HEK293 (cell line): Measurements from ENCODE around the gene LDLRAD4.

Experiments
- CTCF ChIA-PET: fragments of 350-600 bp; formaldehyde crosslinking; extraction: SDS; loops from one replicate; lab custom pipeline; 2021; ENCODE audit warnings: antibody characterized with exemption; lab: Yijun Ruan, JAX
- POLR2A ChIA-PET: fragments of 300-600 bp; formaldehyde crosslinking; extraction: SDS; loops from one replicate; lab custom pipeline; 2020; ENCODE audit warnings: antibody characterized with exemption, inconsistent platforms; lab: Yijun Ruan, JAX
- H3K27ac ChIP-seq: fragments of 200-500 bp; sonication (Bioruptor generic); 2 replicates; pipeline ENCODE4 v1.5.1; 2014; ENCODE audit warnings: low read depth, low read length, control low read depth, inconsistent platforms; ENCODE audit errors: extremely low read depth
- H3K36me3 ChIP-seq, 2 experiments: fragments of 200-500 bp in 1 of 2; sonication (Bioruptor generic) in 1 of 2; 1 replicate in 1 of 2; 2 replicates in 1 of 2; pipeline ENCODE4 v1.5.1; 2014 to 2017; ENCODE audit warnings: inconsistent platforms in 2 of 2, low read length in 2 of 2; ENCODE audit not compliant: control insufficient read depth in 2 of 2, insufficient read depth in 1 of 2
- H3K4me1 ChIP-seq: fragments of 200-500 bp; sonication (Bioruptor generic); 2 replicates; pipeline ENCODE4 v1.5.1; 2014; ENCODE audit warnings: mild to moderate bottlenecking, low read length, inconsistent platforms; ENCODE audit not compliant: control insufficient read depth, insufficient read depth
- H3K4me3 ChIP-seq: 2 replicates; pipeline ENCODE4 v1.5.1; 2011; ENCODE audit warnings: low read depth, mild to moderate bottlenecking, control low read depth, low read length, moderate library complexity
- H3K9me3 ChIP-seq: fragments of 200-500 bp; sonication (Bioruptor generic); 2 replicates; pipeline ENCODE4 v1.5.1; 2014; ENCODE audit warnings: low read depth, low read length, inconsistent platforms; ENCODE audit not compliant: control insufficient read depth, insufficient read depth
- KLF7 ChIP-seq: fragments of 450-650 bp; formaldehyde crosslinking; IDR thresholded peaks from 2 replicates; pipeline ENCODE4 v1.5.1; 2016; ENCODE audit warnings: missing biosample characterization, missing genetic modification characterization, borderline replicate concordance
- KLF8 ChIP-seq: fragments of 450-650 bp; formaldehyde crosslinking; IDR thresholded peaks from 2 replicates; pipeline ENCODE4 v1.5.1; 2016; ENCODE audit warnings: missing biosample characterization, missing genetic modification characterization
- KLF9 ChIP-seq: fragments of 450-650 bp; formaldehyde crosslinking; IDR thresholded peaks from 2 replicates; pipeline ENCODE4 v1.5.1; 2016; ENCODE audit warnings: missing biosample characterization, missing genetic modification characterization, low read depth
- MZF1 ChIP-seq: fragments of 450-650 bp; formaldehyde crosslinking; IDR thresholded peaks from 2 replicates; pipeline ENCODE4 v1.5.1; 2017; ENCODE audit warnings: missing biosample characterization, missing genetic modification characterization, borderline replicate concordance
- PRDM4 ChIP-seq: fragments of 450-650 bp; formaldehyde crosslinking; IDR thresholded peaks from 2 replicates; pipeline ENCODE4 v1.5.1; 2017; ENCODE audit warnings: missing biosample characterization, missing genetic modification characterization
- TRIM28 ChIP-seq: IDR thresholded peaks from 2 replicates; pipeline ENCODE4 v1.6.1; 2011; ENCODE audit warnings: low read length, control low read depth, borderline replicate concordance
- ZBTB20 ChIP-seq: fragments of 450-650 bp; formaldehyde crosslinking; IDR thresholded peaks from 2 replicates; pipeline ENCODE4 v1.5.1; 2016; ENCODE audit warnings: missing biosample characterization, missing genetic modification characterization
- ZNF16 ChIP-seq: fragments of 450-650 bp; formaldehyde crosslinking; IDR thresholded peaks from 2 replicates; pipeline ENCODE4 v1.5.1; 2016; ENCODE audit warnings: low read depth, missing biosample characterization, missing genetic modification characterization
- ZNF169 ChIP-seq: fragments of 450-650 bp; formaldehyde crosslinking; IDR thresholded peaks from 2 replicates; pipeline ENCODE4 v1.5.1; 2016; ENCODE audit warnings: missing biosample characterization, missing genetic modification characterization
- ZNF202 ChIP-seq: fragments of 450-650 bp; formaldehyde crosslinking; IDR thresholded peaks from 2 replicates; pipeline ENCODE4 v1.5.1; 2016; ENCODE audit warnings: missing biosample characterization, missing genetic modification characterization, borderline replicate concordance
- ZNF311 ChIP-seq: fragments of 450-650 bp; formaldehyde crosslinking; IDR thresholded peaks from 2 replicates; pipeline ENCODE4 v1.5.1; 2017; ENCODE audit warnings: missing biosample characterization, missing genetic modification characterization, borderline replicate concordance
- ZNF335 ChIP-seq: fragments of 450-650 bp; formaldehyde crosslinking; conservative IDR thresholded peaks from 2 replicates; pipeline ENCODE4 v1.5.1; 2016; ENCODE audit warnings: missing biosample characterization, missing genetic modification characterization
- ZNF518A ChIP-seq: fragments of 450-650 bp; formaldehyde crosslinking; conservative IDR thresholded peaks from 2 replicates; pipeline ENCODE4 v1.5.1; 2016; ENCODE audit warnings: low read depth, missing biosample characterization, missing genetic modification characterization
- ZNF521 ChIP-seq: fragments of 450-650 bp; formaldehyde crosslinking; IDR thresholded peaks from 2 replicates; pipeline ENCODE4 v1.5.1; 2017; ENCODE audit warnings: missing biosample characterization, mild to moderate bottlenecking, missing genetic modification characterization
- ZNF529 ChIP-seq: fragments of 450-650 bp; formaldehyde crosslinking; IDR thresholded peaks from 2 replicates; pipeline ENCODE4 v1.5.1; 2017; ENCODE audit warnings: missing genetic modification characterization, missing biosample characterization; ENCODE audit not compliant: insufficient replicate concordance
- ZNF530 ChIP-seq: fragments of 450-650 bp; formaldehyde crosslinking; IDR thresholded peaks from 2 replicates; pipeline ENCODE4 v1.5.1; 2016; ENCODE audit warnings: low read depth, missing biosample characterization, missing genetic modification characterization
- ZNF558 ChIP-seq: fragments of 450-650 bp; formaldehyde crosslinking; IDR thresholded peaks from 2 replicates; pipeline ENCODE4 v1.5.1; 2016; ENCODE audit warnings: missing biosample characterization, missing genetic modification characterization
- ZNF580 ChIP-seq: fragments of 450-650 bp; formaldehyde crosslinking; IDR thresholded peaks from 2 replicates; pipeline ENCODE4 v1.5.1; 2016; ENCODE audit warnings: missing biosample characterization, missing genetic modification characterization
- ZNF843 ChIP-seq: fragments of 450-650 bp; formaldehyde crosslinking; IDR thresholded peaks from 2 replicates; pipeline ENCODE4 v1.5.1; 2016; ENCODE audit warnings: missing biosample characterization, missing genetic modification characterization
- ZSCAN4 ChIP-seq: fragments of 450-650 bp; formaldehyde crosslinking; IDR thresholded peaks from 2 replicates; pipeline ENCODE4 v1.5.1; 2017; ENCODE audit warnings: missing biosample characterization, missing genetic modification characterization

LDLRAD4 gene

GRCh38 chr18:13643261-13643751 is 424.7 kb downstream of the LDLRAD4 start (continued):
- TF ChIP-seq ZNF580 (tag by site-specific recombination) (no peak), ZBTB20 (tag by site-specific recombination) (no peak), ZSCAN4 (no peak), ZNF529 (no peak), MZF1 (tag by site-specific recombination) (no peak), ZNF843 (tag by site-specific recombination) (no peak), ZNF558 (tag by site-specific recombination) (no peak), ZNF518A (tag by site-specific recombination) (no peak), ZNF335 (tag by site-specific recombination) (no peak)
- TF ChIP-seq, all 188 proteins: peak for 0

GRCh38 chr18:13645093-13645492 is 426.5 kb downstream of the LDLRAD4 start:
- Histone ChIP-seq H3K27ac (no peak overlapping the region), H3K9me3 (no peaks in the 10 kb centered on the region), H3K4me1 (no peaks in the 10 kb centered on the region), H3K36me3 (no peaks in the 10 kb centered on the region), H3K4me3 (no peak overlapping the region)
- ChIA-PET CTCF (no interaction called here), POLR2A (no interaction called here)
- TF ChIP-seq KLF9 (tag by site-specific recombination) (no peak), PRDM4 (no peak), ZNF16 (tag by site-specific recombination) (no peak), ZNF311 (tag by site-specific recombination) (no peak), ZNF169 (tag by site-specific recombination) (no peak), ZNF843 (tag by site-specific recombination) (no peak), TRIM28 (no peak), ZNF530 (tag by site-specific recombination) (no peak), ZNF521 (tag by site-specific recombination) (no peak), KLF8 (tag by site-specific recombination) (no peak), ZNF202 (no peak), KLF7 (tag by site-specific recombination) (no peak)
